Left lung (tissue), 10 donors: ENCODE results near the gene ARHGAP45. TPM values are rescaled to one million over a fixed set of nuclear protein-coding genes. Genes with fewer than 3 reads are reported as not detected.
A peak's percentile ranks its signal among the peaks of the same experiment; 100 is the strongest.

Experiments
- ATAC-seq: fragments of 200-7000 bp; cut with Tn5 transposase; one replicate; pipeline ENCODE4 v1.9.1; 2020; ENCODE audit warnings: moderate library complexity
- DNase-seq, 4 donors: peaks; one replicate each; pipeline ENCODE4 v3.0.0-alpha.2; 2013 to 2020
- H3K27ac ChIP-seq, 2 donors: fragments of 200-600 bp; sonication (generic) in 1 of 2; one replicate each; pipeline versions ENCODE4 v1.5.0 to v1.8.0; 2020 to 2021
- H3K27me3 ChIP-seq, 2 donors: fragments of 200-600 bp; sonication (generic) in 1 of 2; one replicate each; pipeline versions ENCODE4 v1.5.0 to v1.8.0; 2020 to 2021
- H3K36me3 ChIP-seq, 2 donors: fragments of 200-600 bp; sonication (generic) in 1 of 2; one replicate each; pipeline versions ENCODE4 v1.5.0 to v1.8.0; 2020 to 2021
- H3K4me1 ChIP-seq, 2 donors: fragments of 200-600 bp; one replicate each; pipeline ENCODE4 v1.8.0; 2021
- H3K4me3 ChIP-seq, 2 donors: fragments of 200-600 bp; sonication (generic) in 1 of 2; one replicate each; pipeline versions ENCODE4 v1.5.0 to v1.8.0; 2020 to 2021; ENCODE audit warnings: mild to moderate bottlenecking in 1 of 2
- H3K9me3 ChIP-seq, 2 donors: fragments of 200-600 bp; sonication (generic) in 1 of 2; one replicate each; pipeline versions ENCODE4 v1.5.0 to v1.8.0; 2020 to 2021
- CTCF ChIP-seq, 2 donors: fragments of 200-600 bp; sonication (generic) in 1 of 2; IDR thresholded peaks; one replicate each; pipeline versions ENCODE4 v1.5.0 to v1.8.0; 2021; ENCODE audit warnings: antibody characterized with exemption in 2 of 2
- intact Hi-C, 2 donors: fragments of 100-400 bp; cut with DNase I; formaldehyde crosslinking; loops; one replicate each; pipeline versions ENCODE4 v1.11.2 to v1.14.2; 2022
- polyA plus RNA-seq, 6 donors: library from polyadenylated mRNA; unstranded; fragments of 120-200 nt; gene quantifications; one replicate each; pipeline ENCODE4 v1.2.1, GENCODE V29; 2013; ENCODE audit not compliant: insufficient read length in 6 of 6
- total RNA-seq, 2 donors: library from RNA; stranded (reverse); fragmentation: NEBNext Ultra II Directional; extraction: Animal tissue kit (Norgen Biotek cat#: 25700); gene quantifications; one replicate each; pipeline ENCODE4 v1.2.1, GENCODE V29; 2021
- donor health status: DM: no; HTN: yes; CAD: no.
- donor health status: DM: no; HTN: no; CAD: no.

The ARHGAP45 gene
- total and polyA plus RNA-seq, 8 donors: 8.5 to 83.8 (median 12.0) TPM

- DNase-seq (peak in 1 of 4 donors; percentile 49), ATAC-seq (no peak)
- no peak overlapping the region for H3K27ac ChIP-seq
- H3K27me3 ChIP-seq: no peaks in the 10 kb centered on the region
- intact Hi-C loops: no loop called here
- no peak for TF ChIP-seq CTCF (IDR thresholded peaks at IDR 0.05)
- H3K4me1 ChIP-seq: peaks cover 0 to 42% of the 10 kb centered on the region in 2 donors
- H3K4me3 ChIP-seq: no peak overlapping the region
- no peaks in the 10 kb centered on the region for H3K9me3 ChIP-seq
- H3K36me3 ChIP-seq: peaks cover 0 to 61% of the 10 kb centered on the region in 2 donors
Observed at GRCh38 chr19:1032264-1032867, 34.6 kb upstream of the ARHGAP45 start.

GRCh38 chr19:1035998-1036621, 30.9 kb upstream of the ARHGAP45 start:
- DNase-seq (peak in 1 of 4 donors; percentile 68), ATAC-seq (no peak)
- Histone ChIP-seq H3K4me1 (peaks cover 8 to 50% of the 10 kb centered on the region in 2 donors), H3K36me3 (peaks cover 0 to 60% of the 10 kb centered on the region in 2 donors), H3K27me3 (no peaks in the 10 kb centered on the region), H3K9me3 (no peaks in the 10 kb centered on the region), H3K27ac (no peak overlapping the region), H3K4me3 (no peak overlapping the region)
- no peak for TF ChIP-seq CTCF (IDR thresholded peaks at IDR 0.05)
- intact Hi-C loops: no loop called here

- H3K4me3 ChIP-seq: peak overlapping the region in 1 of 2 donors; percentile 68
- DNase-seq (peak in 1 of 4 donors; percentile 83), ATAC-seq (no peak)
- peaks cover 15 to 62% of the 10 kb centered on the region in 2 donors for H3K4me1 ChIP-seq
- no peaks in the 10 kb centered on the region for H3K27me3 ChIP-seq
- peaks cover 0 to 57% of the 10 kb centered on the region in 2 donors for H3K36me3 ChIP-seq
- no peaks in the 10 kb centered on the region for H3K9me3 ChIP-seq
- peak overlapping the region; percentile 67 to 94 for H3K27ac ChIP-seq
- intact Hi-C loops: no loop called here
- TF ChIP-seq CTCF (IDR thresholded peaks at IDR 0.05): no peak
Observed at GRCh38 chr19:1037621-1038064, 29.3 kb upstream of the ARHGAP45 start.

GRCh38 chr19:1038978-1039645, 27.9 kb upstream of the ARHGAP45 start:
- intact Hi-C loops: no loop called here

More at GRCh38 chr19:1038978-1039645, 27.9 kb upstream of the ARHGAP45 start:
- TF ChIP-seq CTCF (IDR thresholded peaks at IDR 0.05): no peak
- Histone ChIP-seq H3K27me3 (no peaks in the 10 kb centered on the region), H3K27ac (peak overlapping the region; percentile 9 to 94), H3K36me3 (peaks cover 0 to 55% of the 10 kb centered on the region in 2 donors), H3K9me3 (no peaks in the 10 kb centered on the region), H3K4me3 (peak overlapping the region in 1 of 2 donors; percentile 68), H3K4me1 (peaks cover 15 to 62% of the 10 kb centered on the region in 2 donors)
- DNase-seq: peak in 1 of 4 donors; percentile 57
- ATAC-seq: no peak
